BJ (cell line): Measurements from ENCODE around the gene RLF. TPM values are rescaled to one million over a fixed set of nuclear protein-coding genes. Genes with fewer than 3 reads are reported as not detected.

Source experiments
- CTCF ChIA-PET: fragments of 350-600 bp; formaldehyde crosslinking; extraction: SDS; loops from one replicate; lab custom pipeline; 2021; ENCODE audit warnings: antibody characterized with exemption, inconsistent platforms; lab: Yijun Ruan, JAX
- POLR2A ChIA-PET: fragments of 300-600 bp; sonication (Branson Sonifier 250); formaldehyde crosslinking; extraction: SDS; loops from one replicate; lab custom pipeline; 2021; ENCODE audit warnings: antibody characterized with exemption; lab: Charles Lee
- DNase-seq: peaks from one replicate; pipeline ENCODE4 v3.0.0-alpha.2; 2011; ENCODE audit warnings: low read depth
- H3K27me3 ChIP-seq: 2 replicates; pipeline ENCODE4 v1.6.0; 2011; ENCODE audit warnings: low read length; ENCODE audit not compliant: control insufficient read depth, insufficient read depth
- H3K36me3 ChIP-seq: 2 replicates; pipeline ENCODE4 v1.5.1; 2011; ENCODE audit warnings: low read length; ENCODE audit not compliant: control insufficient read depth, insufficient read depth
- H3K4me3 ChIP-seq: 2 replicates; pipeline ENCODE4 v1.5.1; 2011; ENCODE audit warnings: low read depth, mild to moderate bottlenecking, control low read depth, low read length
- polyA plus RNA-seq: library from polyadenylated mRNA; depleted of rRNA; stranded (reverse); fragments of >200 nt; gene quantifications from 2 replicates; pipeline ENCODE4 v1.2.3, GENCODE V29; 2011
- TF ChIP-seq, protein P1 (sequence below): IDR thresholded peaks from 2 replicates; pipeline ENCODE4 v1.5.1; 2011; ENCODE audit warnings: low read depth, mild to moderate bottlenecking, control low read depth, inconsistent platforms, low read length, moderate library complexity; ENCODE audit not compliant: insufficient read depth

Gene RLF
- polyA plus RNA-seq, 1 experiment = 4.1 TPM

DNA sequence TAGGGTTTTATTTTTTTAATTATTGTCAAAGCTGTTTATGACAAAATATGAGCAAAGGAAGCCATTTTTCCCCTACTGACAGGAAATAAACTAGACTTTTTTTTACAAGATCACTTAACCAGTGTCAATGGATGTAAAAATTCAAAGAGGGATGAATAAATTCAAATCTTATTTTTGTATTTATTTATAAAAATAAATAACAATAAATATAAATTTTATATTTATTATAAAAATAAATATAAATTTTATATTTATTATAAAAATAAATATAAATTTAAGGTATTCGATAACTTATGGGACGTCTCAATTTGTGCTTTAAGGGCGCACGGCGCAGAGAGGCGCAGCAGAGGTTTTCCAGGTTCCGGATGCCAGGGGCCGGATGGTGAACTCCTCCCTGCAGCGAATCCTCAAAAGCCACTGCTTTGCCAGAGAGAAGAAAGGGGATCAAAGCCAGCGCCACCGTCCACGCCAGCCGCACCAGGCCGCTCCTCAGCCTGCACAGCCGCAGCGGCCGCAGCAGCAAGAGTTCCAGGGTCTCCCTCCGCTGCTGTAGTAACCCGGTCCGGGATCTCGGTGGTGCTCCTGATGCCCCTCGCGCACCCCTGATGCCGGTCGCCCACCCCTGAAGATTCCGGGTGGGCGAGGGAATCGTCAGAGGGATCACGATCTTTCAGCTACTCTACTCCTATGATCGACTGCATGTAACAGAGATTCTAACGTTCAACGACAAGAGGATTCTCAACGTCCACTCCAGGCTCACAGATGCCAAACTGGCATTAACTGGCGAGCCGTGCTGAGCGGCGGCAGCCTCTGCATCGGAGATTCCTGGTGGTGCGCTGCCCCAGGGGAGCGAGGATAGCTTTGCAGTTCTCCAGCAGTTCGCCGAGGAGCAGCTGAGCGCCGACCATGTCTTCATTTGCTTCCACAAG lies 28.5 kb upstream of the RLF start:
- CTCF ChIA-PET = interaction anchor here (0.7 to 2.8 kb wide), 3 partner anchors 11 to 206 kb away, joined by 4 to 13 read pairs (median 7); no protein-coding TSS in a partner anchor
- Histone ChIP-seq H3K36me3 (no peaks in the 10 kb centered on the region), H3K27me3 (peaks cover 8% of the 10 kb centered on the region), H3K4me3 (peak overlapping the region; percentile 31)
- no peak for DNase-seq
- TF ChIP-seq, protein P1, sequence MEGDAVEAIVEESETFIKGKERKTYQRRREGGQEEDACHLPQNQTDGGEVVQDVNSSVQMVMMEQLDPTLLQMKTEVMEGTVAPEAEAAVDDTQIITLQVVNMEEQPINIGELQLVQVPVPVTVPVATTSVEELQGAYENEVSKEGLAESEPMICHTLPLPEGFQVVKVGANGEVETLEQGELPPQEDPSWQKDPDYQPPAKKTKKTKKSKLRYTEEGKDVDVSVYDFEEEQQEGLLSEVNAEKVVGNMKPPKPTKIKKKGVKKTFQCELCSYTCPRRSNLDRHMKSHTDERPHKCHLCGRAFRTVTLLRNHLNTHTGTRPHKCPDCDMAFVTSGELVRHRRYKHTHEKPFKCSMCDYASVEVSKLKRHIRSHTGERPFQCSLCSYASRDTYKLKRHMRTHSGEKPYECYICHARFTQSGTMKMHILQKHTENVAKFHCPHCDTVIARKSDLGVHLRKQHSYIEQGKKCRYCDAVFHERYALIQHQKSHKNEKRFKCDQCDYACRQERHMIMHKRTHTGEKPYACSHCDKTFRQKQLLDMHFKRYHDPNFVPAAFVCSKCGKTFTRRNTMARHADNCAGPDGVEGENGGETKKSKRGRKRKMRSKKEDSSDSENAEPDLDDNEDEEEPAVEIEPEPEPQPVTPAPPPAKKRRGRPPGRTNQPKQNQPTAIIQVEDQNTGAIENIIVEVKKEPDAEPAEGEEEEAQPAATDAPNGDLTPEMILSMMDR = no peak
- POLR2A ChIA-PET = no interaction called here

DNA sequence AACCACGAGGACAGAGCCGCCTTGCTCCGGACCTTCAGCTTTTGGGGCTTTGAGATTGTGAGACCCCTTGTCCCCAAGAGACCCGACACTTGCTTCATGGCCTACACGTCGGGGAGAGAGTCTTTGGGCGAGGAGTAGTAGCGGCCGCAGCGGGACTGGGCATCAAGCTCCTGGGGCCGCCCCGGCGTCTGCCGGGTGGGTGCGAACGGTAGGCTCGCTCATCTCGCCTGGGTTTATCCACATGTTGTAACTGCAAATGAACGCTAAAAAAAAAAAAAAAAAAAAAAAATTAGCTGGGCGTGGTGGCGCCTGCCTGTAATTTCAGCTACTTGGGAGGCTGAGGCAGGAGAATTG lies 27.9 kb upstream of the RLF start:
- Histone ChIP-seq H3K4me3 (no peak overlapping the region), H3K36me3 (no peaks in the 10 kb centered on the region), H3K27me3 (peaks cover 8% of the 10 kb centered on the region)
- no peak for DNase-seq
- POLR2A ChIA-PET = no interaction called here
- CTCF ChIA-PET = interaction anchor here (2.1 kb wide), 1 partner anchor 206 kb away, joined by 7 read pairs; no protein-coding TSS in a partner anchor
- TF ChIP-seq, protein P1 = no peak

GRCh38 chr1:40133839-40134238 lies 27.3 kb upstream of the RLF start:
- TF ChIP-seq, protein P1 = no peak
- ChIA-PET CTCF (interaction anchor here (0.8 to 2.1 kb wide), 5 partner anchors 10 to 205 kb away, joined by 3 to 7 read pairs (median 3); no protein-coding TSS in a partner anchor), POLR2A (no interaction called here)
- no peak for DNase-seq
- Histone ChIP-seq H3K36me3 (no peaks in the 10 kb centered on the region), H3K4me3 (no peak overlapping the region), H3K27me3 (peaks cover 8% of the 10 kb centered on the region)

- POLR2A ChIA-PET = no interaction called here
- TF ChIP-seq, protein P1 = no peak
- Histone ChIP-seq H3K36me3 (no peaks in the 10 kb centered on the region), H3K27me3 (peaks cover 6% of the 10 kb centered on the region), H3K4me3 (no peak overlapping the region)
- no peak for DNase-seq
- CTCF ChIA-PET = interaction anchor here (0.7 to 5.7 kb wide), 8 partner anchors 13 to 300 kb away, joined by 3 to 103 read pairs (median 4); no protein-coding TSS in a partner anchor
Measured at GRCh38 chr1:40140211-40140973, 20.8 kb upstream of the RLF start.
